Neural progenitor cell (in vitro differentiated cells): ENCODE measurements around the gene HSPB1. TPM values are rescaled to one million over a fixed set of nuclear protein-coding genes. Genes with fewer than 3 reads are reported as not detected.

Experiments used
- DNase-seq: peaks from one replicate; pipeline ENCODE4 v3.0.0-alpha.2; 2016; ENCODE audit warnings: low spot score
- H2AFZ ChIP-seq: fragments of 200-600 bp; sonication (generic); replicated peaks from 2 replicates; pipeline ENCODE4 v1.6.1; 2016; ENCODE audit warnings: antibody characterized with exemption
- H3F3A ChIP-seq: fragments of 200-600 bp; sonication (generic); 2 replicates; pipeline ENCODE4 v1.6.1; 2016; ENCODE audit warnings: antibody characterized with exemption, low read depth
- H3K27ac ChIP-seq: fragments of 200-600 bp; sonication (generic); 2 replicates; pipeline ENCODE4 v1.5.1; 2016; ENCODE audit warnings: mild to moderate bottlenecking
- H3K27me3 ChIP-seq: fragments of 200-600 bp; sonication (generic); 2 replicates; pipeline ENCODE4 v1.6.1; 2016; ENCODE audit warnings: mild to moderate bottlenecking, moderate library complexity
- H3K36me3 ChIP-seq: fragments of 200-600 bp; sonication (generic); 2 replicates; pipeline ENCODE4 v1.5.1; 2016
- H3K4me1 ChIP-seq: fragments of 200-600 bp; sonication (generic); 2 replicates; pipeline ENCODE4 v1.6.1; 2016; ENCODE audit warnings: mixed run types
- H3K4me2 ChIP-seq: fragments of 200-600 bp; sonication (generic); 2 replicates; pipeline ENCODE4 v1.6.1; 2016
- H3K4me3 ChIP-seq: fragments of 200-600 bp; sonication (generic); 2 replicates; pipeline ENCODE4 v1.5.1; 2016
- H3K79me2 ChIP-seq: fragments of 200-600 bp; sonication (generic); 2 replicates; pipeline ENCODE4 v1.6.1; 2016; ENCODE audit warnings: low read depth
- H3K9ac ChIP-seq: fragments of 200-600 bp; sonication (generic); 2 replicates; pipeline ENCODE4 v1.6.1; 2016
- H3K9me3 ChIP-seq: fragments of 200-600 bp; sonication (generic); 2 replicates; pipeline ENCODE4 v1.5.1; 2016; ENCODE audit warnings: low read depth
- H4K20me1 ChIP-seq: fragments of 200-600 bp; sonication (generic); 2 replicates; pipeline ENCODE4 v1.6.1; 2016; ENCODE audit warnings: low read depth
- H3K27ac Mint-ChIP-seq: 3 replicates; pipeline ENCODE4 v1.8.0; 2021; ENCODE audit warnings: mixed read lengths
- H3K27me3 Mint-ChIP-seq: 2 replicates; pipeline ENCODE4 v1.8.0; 2022; ENCODE audit warnings: low read depth, mild to moderate bottlenecking, inconsistent platforms, moderate library complexity, mixed read lengths; ENCODE audit not compliant: insufficient read depth
- H3K36me3 Mint-ChIP-seq: 3 replicates; pipeline ENCODE4 v1.8.0; 2021; ENCODE audit warnings: mixed read lengths
- H3K4me1 Mint-ChIP-seq: 3 replicates; pipeline ENCODE4 v1.8.0; 2021; ENCODE audit warnings: mixed read lengths
- H3K4me3 Mint-ChIP-seq: 3 replicates; pipeline ENCODE4 v1.8.0; 2021; ENCODE audit warnings: mild to moderate bottlenecking, moderate library complexity, mixed read lengths
- H3K9me3 Mint-ChIP-seq: 3 replicates; pipeline ENCODE4 v1.8.0; 2020; ENCODE audit warnings: mixed read lengths
- EZH2 ChIP-seq: fragments of 200-600 bp; sonication (generic); IDR thresholded peaks from 2 replicates; pipeline ENCODE4 v1.6.1; 2017; ENCODE audit warnings: antibody characterized with exemption, mild to moderate bottlenecking, moderate library complexity
- EZH2phosphoT487 ChIP-seq: fragments of 200-600 bp; sonication (generic); IDR thresholded peaks from 2 replicates; pipeline ENCODE4 v1.6.1; 2017; ENCODE audit warnings: antibody characterized with exemption
- total RNA-seq: library from RNA; depleted of rRNA; stranded (reverse); fragments of >200 nt; gene quantifications from 2 replicates; pipeline ENCODE4 v1.2.3, GENCODE V29; 2015; ENCODE audit warnings: low replicate concordance
- TF ChIP-seq, protein P1 (sequence below): fragments of 200-600 bp; sonication (generic); IDR thresholded peaks from 2 replicates; pipeline ENCODE4 v1.5.1; 2017; ENCODE audit warnings: antibody characterized with exemption, mild to moderate bottlenecking

The HSPB1 gene
- total RNA-seq, 1 donor from 2014 or later, result 9.7 TPM

DNA sequence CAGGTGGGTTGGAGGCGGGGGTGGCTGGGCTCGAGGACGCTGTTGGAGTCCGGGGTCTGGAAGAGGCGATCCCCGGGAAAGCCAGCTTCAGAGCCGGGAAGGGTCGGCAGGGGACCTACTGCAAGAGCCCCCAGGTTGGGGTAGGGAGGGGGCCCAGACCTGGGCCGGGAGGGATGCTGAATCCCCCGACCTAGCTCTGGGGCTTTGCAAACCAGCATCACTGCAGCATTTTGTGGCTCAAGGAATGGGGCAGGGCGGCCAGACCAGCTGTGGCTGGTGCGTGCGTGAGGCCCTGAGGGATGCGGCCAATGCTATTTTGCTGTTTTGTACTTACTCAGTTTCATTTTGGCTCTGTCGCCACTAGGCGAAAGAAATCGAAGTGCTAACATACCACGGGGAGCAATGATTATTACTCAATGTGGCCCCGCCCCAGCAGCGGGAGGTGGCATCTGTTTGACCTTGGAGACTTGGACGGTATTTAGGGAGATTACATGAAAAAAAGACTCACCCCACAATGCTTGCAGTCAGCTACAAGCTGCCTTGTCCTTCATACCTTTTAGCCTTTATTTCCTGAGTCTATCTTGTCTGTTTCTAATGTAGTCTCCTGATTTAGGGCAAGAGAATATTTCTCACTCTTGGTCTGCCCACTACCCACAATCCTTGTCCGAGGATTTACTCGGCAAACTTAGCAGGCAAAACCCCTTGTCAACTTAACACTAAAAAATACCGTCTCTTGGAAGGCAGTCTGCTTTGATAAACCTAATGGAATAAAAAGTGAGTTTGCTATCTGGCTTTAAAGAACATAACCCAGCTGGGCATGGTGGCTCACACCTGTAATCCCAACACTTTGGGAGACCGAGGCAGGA, 16.2 kb downstream of the HSPB1 start:
- Histone ChIP-seq H3K4me3 (peak overlapping the region; percentile 56), H3K79me2 (peaks cover 14% of the 10 kb centered on the region), H3K36me3 (no peaks in the 10 kb centered on the region), H3K9ac (peak overlapping the region; percentile 51), H2AFZ (peak overlapping the region; percentile 44), H3K27me3 (no peaks in the 10 kb centered on the region), H4K20me1 (peaks cover 16% of the 10 kb centered on the region), H3K4me2 (peak overlapping the region; percentile 77), H3F3A (peaks cover 63% of the 10 kb centered on the region), H3K27ac (peak overlapping the region; percentile 90), H3K4me1 (peaks cover 15% of the 10 kb centered on the region), H3K9me3 (no peaks in the 10 kb centered on the region)
- Mint-ChIP-seq H3K9me3 (no peaks in the 10 kb centered on the region), H3K27ac (peak overlapping the region; percentile 51), H3K36me3 (peaks cover 7% of the 10 kb centered on the region), H3K4me3 (peak overlapping the region; percentile 90), H3K27me3 (peaks cover 11% of the 10 kb centered on the region), H3K4me1 (peaks cover 20% of the 10 kb centered on the region)
- TF ChIP-seq EZH2 (no peak), EZH2phosphoT487 (no peak)
- TF ChIP-seq, protein P1, sequence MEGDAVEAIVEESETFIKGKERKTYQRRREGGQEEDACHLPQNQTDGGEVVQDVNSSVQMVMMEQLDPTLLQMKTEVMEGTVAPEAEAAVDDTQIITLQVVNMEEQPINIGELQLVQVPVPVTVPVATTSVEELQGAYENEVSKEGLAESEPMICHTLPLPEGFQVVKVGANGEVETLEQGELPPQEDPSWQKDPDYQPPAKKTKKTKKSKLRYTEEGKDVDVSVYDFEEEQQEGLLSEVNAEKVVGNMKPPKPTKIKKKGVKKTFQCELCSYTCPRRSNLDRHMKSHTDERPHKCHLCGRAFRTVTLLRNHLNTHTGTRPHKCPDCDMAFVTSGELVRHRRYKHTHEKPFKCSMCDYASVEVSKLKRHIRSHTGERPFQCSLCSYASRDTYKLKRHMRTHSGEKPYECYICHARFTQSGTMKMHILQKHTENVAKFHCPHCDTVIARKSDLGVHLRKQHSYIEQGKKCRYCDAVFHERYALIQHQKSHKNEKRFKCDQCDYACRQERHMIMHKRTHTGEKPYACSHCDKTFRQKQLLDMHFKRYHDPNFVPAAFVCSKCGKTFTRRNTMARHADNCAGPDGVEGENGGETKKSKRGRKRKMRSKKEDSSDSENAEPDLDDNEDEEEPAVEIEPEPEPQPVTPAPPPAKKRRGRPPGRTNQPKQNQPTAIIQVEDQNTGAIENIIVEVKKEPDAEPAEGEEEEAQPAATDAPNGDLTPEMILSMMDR, result peak; percentile 26
- peak; percentile 78 for DNase-seq

DNA sequence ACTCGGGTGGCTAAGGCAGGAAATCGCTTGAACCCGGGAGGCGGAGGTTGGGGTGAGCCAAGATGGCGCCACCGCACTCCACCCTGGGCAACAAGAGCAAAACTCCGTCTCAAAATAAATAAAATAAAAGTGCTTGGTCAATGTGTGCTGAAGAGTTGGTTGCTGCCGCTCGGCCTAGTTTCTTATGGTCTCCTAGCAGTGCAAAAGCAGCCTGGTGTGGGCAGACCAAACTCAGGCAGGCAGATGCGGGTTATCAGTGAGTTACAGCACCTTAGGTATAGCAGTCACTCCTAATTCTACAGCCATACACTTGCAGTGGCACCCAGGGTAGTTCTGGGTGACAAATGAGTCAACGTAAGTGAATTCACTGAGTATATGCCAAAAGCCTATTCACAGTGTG, 22.6 kb downstream of the HSPB1 start:
- Histone ChIP-seq H3K4me3 (no peak overlapping the region), H3K9ac (no peak overlapping the region), H3K36me3 (no peaks in the 10 kb centered on the region), H3K27ac (peak overlapping the region; percentile 16), H4K20me1 (peaks cover 67% of the 10 kb centered on the region), H2AFZ (no peak overlapping the region), H3K27me3 (no peaks in the 10 kb centered on the region), H3K4me1 (no peaks in the 10 kb centered on the region), H3K4me2 (no peak overlapping the region), H3K9me3 (no peaks in the 10 kb centered on the region), H3F3A (peaks cover 60% of the 10 kb centered on the region), H3K79me2 (peaks cover 62% of the 10 kb centered on the region)
- TF ChIP-seq, protein P1, result no peak
- TF ChIP-seq EZH2 (no peak), EZH2phosphoT487 (no peak)
- Mint-ChIP-seq H3K27ac (no peak overlapping the region), H3K27me3 (peaks cover 3% of the 10 kb centered on the region), H3K4me1 (no peaks in the 10 kb centered on the region), H3K4me3 (no peak overlapping the region), H3K9me3 (no peaks in the 10 kb centered on the region), H3K36me3 (peaks cover 32% of the 10 kb centered on the region)
- DNase-seq, result no peak

DNA sequence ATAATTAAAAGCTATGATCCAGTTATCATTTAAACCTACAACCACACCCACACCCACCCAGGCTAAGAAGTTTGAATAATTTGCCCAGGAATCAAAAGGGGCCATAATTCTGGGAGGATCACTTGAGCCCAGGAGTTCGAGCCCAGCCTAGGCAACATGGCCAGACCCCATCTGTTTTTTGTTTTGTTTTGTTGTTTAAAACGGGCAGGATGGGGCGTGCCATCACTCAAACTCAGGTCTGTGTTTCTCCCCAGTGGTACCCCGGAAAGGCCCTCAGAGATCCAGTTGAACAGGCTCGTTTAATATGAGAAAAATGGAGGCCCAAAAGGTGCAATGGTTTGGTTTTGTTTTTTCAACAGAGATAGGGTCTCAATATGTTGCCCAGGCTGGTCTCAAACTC, 23.3 kb downstream of the HSPB1 start:
- Histone ChIP-seq H3K79me2 (peaks cover 68% of the 10 kb centered on the region), H3K9me3 (no peaks in the 10 kb centered on the region), H3K9ac (no peak overlapping the region), H3K4me3 (no peak overlapping the region), H3K27me3 (no peaks in the 10 kb centered on the region), H3F3A (peaks cover 62% of the 10 kb centered on the region), H2AFZ (no peak overlapping the region), H3K36me3 (no peaks in the 10 kb centered on the region), H3K27ac (no peak overlapping the region), H3K4me1 (no peaks in the 10 kb centered on the region), H3K4me2 (no peak overlapping the region), H4K20me1 (peaks cover 74% of the 10 kb centered on the region)
- Mint-ChIP-seq H3K4me3 (no peak overlapping the region), H3K27me3 (no peaks in the 10 kb centered on the region), H3K36me3 (peaks cover 38% of the 10 kb centered on the region), H3K4me1 (no peaks in the 10 kb centered on the region), H3K9me3 (no peaks in the 10 kb centered on the region), H3K27ac (no peak overlapping the region)
- no peak for DNase-seq
- TF ChIP-seq EZH2phosphoT487 (no peak), EZH2 (no peak)
- TF ChIP-seq, protein P1, result no peak
